Measurements from ENCODE around the gene VPS29. TPM values are rescaled to one million over a fixed set of nuclear protein-coding genes. Genes with fewer than 3 reads are reported as not detected.
A peak's percentile ranks its signal among the peaks of the same experiment; 100 is the strongest.

VPS29 gene
- total RNA-seq, 4 donors from 2014 or later: 81.1 to 124 (median 106) TPM

GRCh38 chr12:110514363-110514762 lies 12.5 kb upstream of the VPS29 start:
- Histone ChIP-seq H3K4me3 (no peak overlapping the region), H3K4me1 (no peaks in the 10 kb centered on the region), H3K36me3 (no peaks in the 10 kb centered on the region), H3K27ac (no peak overlapping the region), H3K27me3 (no peaks in the 10 kb centered on the region), H3K9me3 (no peaks in the 10 kb centered on the region)
- DNase-seq: no peak
- TF ChIP-seq CTCF (IDR thresholded peaks at IDR 0.05) (no peak), POLR2A (IDR thresholded peaks at IDR 0.05) (no peak)

- TF ChIP-seq POLR2A (IDR thresholded peaks at IDR 0.05) (no peak), CTCF (IDR thresholded peaks at IDR 0.05) (no peak)
- H3K4me1 ChIP-seq: no peaks in the 10 kb centered on the region
- H3K27ac ChIP-seq: no peak overlapping the region
- H3K4me3 ChIP-seq: no peak overlapping the region
- no peaks in the 10 kb centered on the region for H3K9me3 ChIP-seq
- DNase-seq: no peak
- no peaks in the 10 kb centered on the region for H3K27me3 ChIP-seq
- no peaks in the 10 kb centered on the region for H3K36me3 ChIP-seq
Observed at GRCh38 chr12:110513842-110514241, 11.9 kb upstream of the VPS29 start.

DNA sequence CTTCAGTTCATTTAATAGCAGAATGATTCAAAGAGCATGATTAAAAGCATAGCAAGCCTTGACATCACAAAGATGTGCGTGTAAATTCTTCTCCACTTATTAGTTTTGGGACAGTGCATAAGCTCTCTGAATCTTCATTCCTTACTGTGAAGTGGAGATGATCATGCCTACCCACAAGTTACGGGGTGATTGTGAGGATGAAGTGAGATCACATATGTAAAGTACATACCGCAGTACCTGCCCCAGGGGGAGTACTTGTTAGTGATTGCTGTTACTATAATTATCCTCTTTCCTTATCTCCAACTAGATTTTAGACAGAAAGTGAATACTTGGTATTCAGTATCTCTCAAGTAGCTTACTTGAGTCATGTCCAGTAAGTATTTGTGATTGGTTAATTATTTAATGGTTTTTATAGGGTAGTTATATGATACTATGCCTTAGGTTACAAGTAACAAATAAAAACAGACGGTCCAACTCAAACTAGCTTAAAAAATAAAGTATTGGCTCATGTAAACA lies 6.2 kb upstream of the VPS29 start:
- Histone ChIP-seq H3K27me3 (no peaks in the 10 kb centered on the region), H3K36me3 (no peaks in the 10 kb centered on the region), H3K9me3 (no peaks in the 10 kb centered on the region), H3K4me1 (no peaks in the 10 kb centered on the region), H3K27ac (no peak overlapping the region), H3K4me3 (no peak overlapping the region)
- no peak for DNase-seq
- TF ChIP-seq POLR2A (IDR thresholded peaks at IDR 0.05) (no peak), CTCF (IDR thresholded peaks at IDR 0.05) (no peak)

- no peak for DNase-seq
- Histone ChIP-seq H3K4me1 (peaks cover 0 to 8% (median 3%) of the 10 kb centered on the region in 4 donors), H3K27ac (no peak overlapping the region), H3K27me3 (no peaks in the 10 kb centered on the region), H3K4me3 (no peak overlapping the region), H3K9me3 (no peaks in the 10 kb centered on the region), H3K36me3 (no peaks in the 10 kb centered on the region)
- TF ChIP-seq POLR2A (IDR thresholded peaks at IDR 0.05): no peak
- no peak for TF ChIP-seq CTCF (IDR thresholded peaks at IDR 0.05)
Observed at GRCh38 chr12:110505332-110505731, 3.4 kb upstream of the VPS29 start.

DNA sequence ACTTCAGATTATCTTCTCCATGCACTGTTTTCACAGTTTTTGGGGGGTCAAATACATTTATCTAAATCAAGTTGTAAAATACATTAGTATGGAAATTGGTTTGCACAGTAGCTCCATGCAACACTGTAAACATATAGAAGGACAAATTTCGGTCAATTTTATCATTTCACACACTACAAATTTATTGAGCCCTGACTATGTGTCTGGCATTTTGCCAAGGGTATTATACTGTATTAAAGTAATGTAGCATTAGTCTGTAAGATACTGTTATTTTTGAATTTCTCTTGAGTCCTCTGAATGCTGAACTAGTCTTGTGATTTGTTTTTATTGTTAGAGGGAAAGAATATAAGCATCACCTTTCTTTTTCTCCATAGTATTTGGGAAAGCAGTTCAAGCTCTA lies 1.5 kb upstream of the VPS29 start:
- Histone ChIP-seq H3K9me3 (no peaks in the 10 kb centered on the region), H3K4me1 (peaks cover 0 to 16% (median 3%) of the 10 kb centered on the region in 4 donors), H3K27me3 (no peaks in the 10 kb centered on the region), H3K36me3 (no peaks in the 10 kb centered on the region), H3K27ac (no peak overlapping the region), H3K4me3 (no peak overlapping the region)
- TF ChIP-seq POLR2A (IDR thresholded peaks at IDR 0.05) (no peak), CTCF (IDR thresholded peaks at IDR 0.05) (no peak)
- no peak for DNase-seq

GRCh38 chr12:110501399-110501751 lies 536 bp downstream of the VPS29 start:
- Histone ChIP-seq H3K27ac (peak overlapping the region; percentile 89 to 96 (median 92)), H3K9me3 (no peaks in the 10 kb centered on the region), H3K4me3 (peak overlapping the region; percentile 70 to 99 (median 86)), H3K27me3 (no peaks in the 10 kb centered on the region), H3K36me3 (no peaks in the 10 kb centered on the region), H3K4me1 (peaks cover 0 to 16% (median 3%) of the 10 kb centered on the region in 4 donors)
- no peak for TF ChIP-seq CTCF (IDR thresholded peaks at IDR 0.05)
- no peak for TF ChIP-seq POLR2A (IDR thresholded peaks at IDR 0.05)
- DNase-seq: no peak

Data from Peyer's patch (tissue), 4 donors.